ENCODE results near the gene SLC7A11. TPM values are rescaled to one million over a fixed set of nuclear protein-coding genes. Genes with fewer than 3 reads are reported as not detected.

The SLC7A11 gene
- total RNA-seq, 3 donors from 2014 or later (not counting 1 experiment from before 2014, with no cell fraction given), result 0.07 to 1.4 TPM; not detected in 1

DNA sequence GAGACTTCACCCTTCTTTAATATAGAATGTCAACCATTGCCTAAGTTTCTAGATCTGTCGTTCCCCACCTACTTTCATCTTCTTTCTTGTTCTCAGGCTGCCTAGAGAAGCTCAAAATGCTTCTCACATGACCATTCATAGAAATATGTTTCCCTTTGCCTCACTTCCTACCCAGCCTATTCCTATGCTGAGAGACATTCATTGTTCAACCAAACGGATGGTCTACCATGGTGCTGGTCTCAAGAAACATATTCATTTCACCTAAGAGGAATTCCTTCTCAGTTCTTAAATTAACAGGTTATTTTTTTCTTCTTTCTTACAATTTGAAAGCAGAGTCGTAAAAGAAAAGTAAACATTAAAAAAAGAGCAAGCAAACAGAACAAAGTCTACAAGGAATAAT, 20.3 kb upstream of the SLC7A11 start:
- TF ChIP-seq, protein P1, sequence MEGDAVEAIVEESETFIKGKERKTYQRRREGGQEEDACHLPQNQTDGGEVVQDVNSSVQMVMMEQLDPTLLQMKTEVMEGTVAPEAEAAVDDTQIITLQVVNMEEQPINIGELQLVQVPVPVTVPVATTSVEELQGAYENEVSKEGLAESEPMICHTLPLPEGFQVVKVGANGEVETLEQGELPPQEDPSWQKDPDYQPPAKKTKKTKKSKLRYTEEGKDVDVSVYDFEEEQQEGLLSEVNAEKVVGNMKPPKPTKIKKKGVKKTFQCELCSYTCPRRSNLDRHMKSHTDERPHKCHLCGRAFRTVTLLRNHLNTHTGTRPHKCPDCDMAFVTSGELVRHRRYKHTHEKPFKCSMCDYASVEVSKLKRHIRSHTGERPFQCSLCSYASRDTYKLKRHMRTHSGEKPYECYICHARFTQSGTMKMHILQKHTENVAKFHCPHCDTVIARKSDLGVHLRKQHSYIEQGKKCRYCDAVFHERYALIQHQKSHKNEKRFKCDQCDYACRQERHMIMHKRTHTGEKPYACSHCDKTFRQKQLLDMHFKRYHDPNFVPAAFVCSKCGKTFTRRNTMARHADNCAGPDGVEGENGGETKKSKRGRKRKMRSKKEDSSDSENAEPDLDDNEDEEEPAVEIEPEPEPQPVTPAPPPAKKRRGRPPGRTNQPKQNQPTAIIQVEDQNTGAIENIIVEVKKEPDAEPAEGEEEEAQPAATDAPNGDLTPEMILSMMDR (IDR thresholded peaks at IDR 0.05), result no peak
- Mint-ChIP-seq H3K4me3 (no peak overlapping the region), H3K36me3 (no peaks in the 10 kb centered on the region), H3K9me3 (peaks cover 4 to 9% of the 10 kb centered on the region in 2 donors), H3K27me3 (ENCODE audit: low read depth in 2 of 2) (no peaks in the 10 kb centered on the region), H3K27ac (no peak overlapping the region), H3K4me1 (no peaks in the 10 kb centered on the region)
- Histone ChIP-seq H3K4me1 (ENCODE audit: control insufficient read depth, insufficient read depth, low read length) (no peaks in the 10 kb centered on the region), H3K27ac (ENCODE audit: low read length) (no peak overlapping the region), H3K36me3 (ENCODE audit: control insufficient read depth, insufficient read depth, low read length) (no peaks in the 10 kb centered on the region), H3K4me3 (ENCODE audit: low read length) (no peak overlapping the region), H3K9me3 (ENCODE audit: control insufficient read depth, insufficient read depth, low read length) (no peaks in the 10 kb centered on the region), H3K27me3 (ENCODE audit: control insufficient read depth, insufficient read depth, low read length) (no peaks in the 10 kb centered on the region)
- intact Hi-C loops (cut with micrococcal nuclease), result no loop called here
- ATAC-seq, result no peak
- no peak for DNase-seq
- WGBS (ENCODE audit: insufficient coverage), result 37% methylated on average over 2 of the region's 3 CpGs

DNA sequence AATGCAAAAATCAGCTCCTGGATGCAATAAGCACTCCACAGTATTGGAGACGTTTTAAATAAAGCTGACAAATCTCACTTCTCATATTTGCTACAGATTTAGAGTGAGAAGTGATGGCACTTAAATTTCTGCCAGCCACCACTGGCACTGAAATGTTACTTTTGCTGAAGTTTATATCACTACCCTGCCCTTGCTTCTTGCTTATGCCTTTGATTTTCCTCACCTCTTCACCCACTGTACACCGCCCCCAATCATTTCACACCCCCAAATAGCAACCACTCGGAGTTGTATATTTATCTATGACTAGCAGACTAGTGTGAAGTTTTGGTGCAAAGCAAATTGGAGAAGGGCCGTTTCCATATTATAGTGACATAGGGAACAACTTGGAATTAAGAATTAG, 19.9 kb upstream of the SLC7A11 start:
- Histone ChIP-seq H3K9me3 (ENCODE audit: control insufficient read depth, insufficient read depth, low read length) (no peaks in the 10 kb centered on the region), H3K36me3 (ENCODE audit: control insufficient read depth, insufficient read depth, low read length) (no peaks in the 10 kb centered on the region), H3K27me3 (ENCODE audit: control insufficient read depth, insufficient read depth, low read length) (no peaks in the 10 kb centered on the region), H3K27ac (ENCODE audit: low read length) (no peak overlapping the region), H3K4me1 (ENCODE audit: control insufficient read depth, insufficient read depth, low read length) (no peaks in the 10 kb centered on the region), H3K4me3 (ENCODE audit: low read length) (no peak overlapping the region)
- no peaks in the 10 kb centered on the region for H3K4me1 Mint-ChIP-seq
- ATAC-seq, result no peak
- 83% methylated on average over 2 of the region's 4 CpGs for WGBS (ENCODE audit: insufficient coverage)
- H3K9me3 Mint-ChIP-seq, result peaks cover 4 to 9% of the 10 kb centered on the region in 2 donors
- H3K27me3 Mint-ChIP-seq (ENCODE audit: low read depth in 2 of 2), result no peaks in the 10 kb centered on the region
- no peak for DNase-seq
- intact Hi-C loops (cut with micrococcal nuclease), result no loop called here
- H3K4me3 Mint-ChIP-seq, result no peak overlapping the region
- H3K36me3 Mint-ChIP-seq, result no peaks in the 10 kb centered on the region
- H3K27ac Mint-ChIP-seq, result no peak overlapping the region
- TF ChIP-seq, protein P1 (IDR thresholded peaks at IDR 0.05), result no peak

DNA sequence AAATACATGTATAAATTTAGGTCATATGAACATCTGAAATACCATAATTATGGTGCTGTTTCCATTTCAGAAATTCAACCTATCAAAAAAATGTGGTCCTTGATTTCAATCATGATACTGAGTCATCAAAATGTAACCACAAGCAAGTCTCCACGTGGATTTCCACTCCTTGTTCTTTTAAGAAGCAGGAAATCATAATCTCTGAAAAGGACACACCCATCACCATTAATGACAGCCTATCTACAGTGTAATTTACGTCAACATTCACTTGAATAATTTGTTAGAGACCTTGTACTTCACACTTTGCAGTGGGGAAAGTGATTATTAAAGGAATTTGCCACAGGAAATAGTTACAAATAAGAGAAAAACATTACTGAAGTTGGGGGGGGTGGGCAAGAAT, 17.7 kb upstream of the SLC7A11 start:
- no peaks in the 10 kb centered on the region for H3K27me3 Mint-ChIP-seq (ENCODE audit: low read depth in 2 of 2)
- WGBS (ENCODE audit: insufficient coverage), result 0% methylated on average over 1 of the region's 2 CpGs
- intact Hi-C loops (cut with micrococcal nuclease), result no loop called here
- H3K9me3 Mint-ChIP-seq, result peaks cover 4 to 9% of the 10 kb centered on the region in 2 donors
- H3K27ac Mint-ChIP-seq, result no peak overlapping the region
- TF ChIP-seq, protein P1 (IDR thresholded peaks at IDR 0.05), result no peak
- no peaks in the 10 kb centered on the region for H3K4me1 ChIP-seq (ENCODE audit: control insufficient read depth, insufficient read depth, low read length)
- no peak overlapping the region for H3K27ac ChIP-seq (ENCODE audit: low read length)
- peaks cover 4% of the 10 kb centered on the region for H3K9me3 ChIP-seq (ENCODE audit: control insufficient read depth, insufficient read depth, low read length)
- no peaks in the 10 kb centered on the region for H3K36me3 Mint-ChIP-seq
- H3K27me3 ChIP-seq (ENCODE audit: control insufficient read depth, insufficient read depth, low read length), result no peaks in the 10 kb centered on the region
- DNase-seq (no peak), ATAC-seq (no peak)
- no peaks in the 10 kb centered on the region for H3K4me1 Mint-ChIP-seq
- no peaks in the 10 kb centered on the region for H3K36me3 ChIP-seq (ENCODE audit: control insufficient read depth, insufficient read depth, low read length)
- no peak overlapping the region for H3K4me3 ChIP-seq (ENCODE audit: low read length)
- H3K4me3 Mint-ChIP-seq, result no peak overlapping the region

DNA sequence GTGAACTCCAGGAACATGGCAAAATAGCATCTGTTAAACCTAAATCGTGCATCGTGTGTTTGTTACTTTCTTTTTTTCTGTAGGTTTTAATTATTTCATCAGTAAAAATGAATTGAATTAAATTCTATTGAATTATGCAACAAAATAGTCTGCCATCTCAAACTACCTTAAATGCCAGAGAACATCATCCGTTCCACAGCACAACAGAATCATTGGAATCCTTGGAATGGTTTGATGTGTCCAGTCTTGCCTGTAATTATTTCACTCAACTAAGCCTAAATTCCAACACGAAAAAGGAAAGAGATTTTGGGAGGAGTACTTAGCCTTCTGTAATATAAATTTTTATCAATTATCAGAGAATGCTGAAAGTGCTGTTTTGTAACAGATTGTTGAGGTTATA, 17.1 kb upstream of the SLC7A11 start:
- TF ChIP-seq, protein P1 (IDR thresholded peaks at IDR 0.05), result no peak
- no peaks in the 10 kb centered on the region for H3K27me3 Mint-ChIP-seq (ENCODE audit: low read depth in 2 of 2)
- H3K27ac Mint-ChIP-seq, result no peak overlapping the region
- H3K4me3 ChIP-seq (ENCODE audit: low read length), result no peak overlapping the region
- ATAC-seq (no peak), DNase-seq (no peak)
- no peak overlapping the region for H3K4me3 Mint-ChIP-seq
- H3K9me3 ChIP-seq (ENCODE audit: control insufficient read depth, insufficient read depth, low read length), result peaks cover 4% of the 10 kb centered on the region
- H3K4me1 Mint-ChIP-seq, result no peaks in the 10 kb centered on the region
- H3K36me3 Mint-ChIP-seq, result no peaks in the 10 kb centered on the region
- H3K27ac ChIP-seq (ENCODE audit: low read length), result no peak overlapping the region
- no peaks in the 10 kb centered on the region for H3K36me3 ChIP-seq (ENCODE audit: control insufficient read depth, insufficient read depth, low read length)
- WGBS (ENCODE audit: insufficient coverage), result no CpG with 5 or more reads among the region's 4 CpGs
- H3K4me1 ChIP-seq (ENCODE audit: control insufficient read depth, insufficient read depth, low read length), result no peaks in the 10 kb centered on the region
- H3K27me3 ChIP-seq (ENCODE audit: control insufficient read depth, insufficient read depth, low read length), result no peaks in the 10 kb centered on the region
- H3K9me3 Mint-ChIP-seq, result peaks cover 2 to 7% of the 10 kb centered on the region in 2 donors
- intact Hi-C loops (cut with micrococcal nuclease), result no loop called here

Measured in natural killer cell (primary cell).